Type B pancreatic cell (in vitro differentiated cells): ENCODE measurements around the gene CDKN2A. TPM values are rescaled to one million over a fixed set of nuclear protein-coding genes. Genes with fewer than 3 reads are reported as not detected.

Experiments used
- DNase-seq: peaks from one replicate; pipeline ENCODE4 v3.0.0; 2021; ENCODE audit warnings: mixed read lengths; ENCODE audit not compliant: unreplicated experiment; ENCODE audit errors: extremely low spot score
- H3K27ac Mint-ChIP-seq: 2 replicates; pipeline ENCODE4 v1.8.0; 2021; ENCODE audit warnings: mild to moderate bottlenecking, mixed read lengths
- H3K27me3 Mint-ChIP-seq: 2 replicates; pipeline ENCODE4 v1.8.0; 2021; ENCODE audit warnings: mixed read lengths
- H3K36me3 Mint-ChIP-seq: 2 replicates; pipeline ENCODE4 v1.8.0; 2021; ENCODE audit warnings: mixed read lengths
- H3K4me1 Mint-ChIP-seq: one replicate; pipeline ENCODE4 v1.8.0; 2021; ENCODE audit warnings: mixed read lengths; ENCODE audit not compliant: unreplicated experiment
- H3K4me3 Mint-ChIP-seq: 2 replicates; pipeline ENCODE4 v1.8.0; 2021; ENCODE audit warnings: mild to moderate bottlenecking, mixed read lengths
- H3K9me3 Mint-ChIP-seq: 2 replicates; pipeline ENCODE4 v1.8.0; 2021; ENCODE audit warnings: mixed read lengths
- CTCF ChIP-seq: fragments of 200-600 bp; sonication (generic); conservative IDR thresholded peaks from 2 replicates; pipeline ENCODE4 v1.5.0; 2021; ENCODE audit warnings: antibody characterized with exemption, mild to moderate bottlenecking
- total RNA-seq: library from RNA; stranded (reverse); gene quantifications from 2 replicates; pipeline ENCODE4 v1.2.1, GENCODE V29; 2021; ENCODE audit warnings: low replicate concordance

Gene CDKN2A
- total RNA-seq, 1 donor from 2014 or later, result 1.8 TPM

GRCh38 chr9:21974722-21975409 lies 19.3 kb downstream of the CDKN2A start:
- Mint-ChIP-seq H3K27me3 (peaks cover 99% of the 10 kb centered on the region), H3K36me3 (peaks cover 2% of the 10 kb centered on the region), H3K4me3 (peak overlapping the region; percentile 85), H3K4me1 (peaks cover 10% of the 10 kb centered on the region), H3K9me3 (no peaks in the 10 kb centered on the region), H3K27ac (no peak overlapping the region)
- no peak for TF ChIP-seq CTCF
- DNase-seq, result no peak

GRCh38 chr9:21974343-21974721 lies 19.9 kb downstream of the CDKN2A start:
- TF ChIP-seq CTCF, result no peak
- Mint-ChIP-seq H3K36me3 (peaks cover 3% of the 10 kb centered on the region), H3K27me3 (peaks cover 99% of the 10 kb centered on the region), H3K27ac (no peak overlapping the region), H3K4me3 (peak overlapping the region; percentile 85), H3K9me3 (no peaks in the 10 kb centered on the region), H3K4me1 (peaks cover 10% of the 10 kb centered on the region)
- DNase-seq, result no peak

GRCh38 chr9:21972361-21972760 lies 21.8 kb downstream of the CDKN2A start:
- H3K27me3 Mint-ChIP-seq, result peaks cover 99% of the 10 kb centered on the region
- no peak for TF ChIP-seq CTCF
- H3K4me3 Mint-ChIP-seq, result no peak overlapping the region
- peaks cover 15% of the 10 kb centered on the region for H3K4me1 Mint-ChIP-seq
- H3K36me3 Mint-ChIP-seq, result peaks cover 3% of the 10 kb centered on the region
- no peaks in the 10 kb centered on the region for H3K9me3 Mint-ChIP-seq
- no peak for DNase-seq
- H3K27ac Mint-ChIP-seq, result no peak overlapping the region

- Mint-ChIP-seq H3K27ac (peak overlapping the region; percentile 8), H3K36me3 (peaks cover 3% of the 10 kb centered on the region), H3K4me1 (peaks cover 15% of the 10 kb centered on the region), H3K27me3 (peaks cover 99% of the 10 kb centered on the region), H3K4me3 (peak overlapping the region; percentile 60), H3K9me3 (no peaks in the 10 kb centered on the region)
- no peak for DNase-seq
- no peak for TF ChIP-seq CTCF
Measured at GRCh38 chr9:21970800-21971640, 23.2 kb downstream of the CDKN2A start.

- no peak for TF ChIP-seq CTCF
- Mint-ChIP-seq H3K36me3 (peaks cover 3% of the 10 kb centered on the region), H3K27me3 (peaks cover 99% of the 10 kb centered on the region), H3K27ac (no peak overlapping the region), H3K4me1 (peaks cover 15% of the 10 kb centered on the region), H3K9me3 (no peaks in the 10 kb centered on the region), H3K4me3 (peak overlapping the region; percentile 35)
- no peak for DNase-seq
Measured at GRCh38 chr9:21969951-21970799, 24.0 kb downstream of the CDKN2A start.
